HepG2 (cell line): ENCODE results near the gene PPP1R9B. TPM values are rescaled to one million over a fixed set of nuclear protein-coding genes. Genes with fewer than 3 reads are reported as not detected.

Experiments used
- ATAC-seq: fragments of 200-7000 bp; cut with Tn5 transposase; 3 replicates; pipeline ENCODE4 v1.9.1; 2020; ENCODE audit warnings: mild to moderate bottlenecking, moderate library complexity
- BruUV-seq: library from RNA; stranded (reverse); fragments of 400-500 nt; replicated peaks from 2 replicates; lab custom pipeline; 2021; lab: Mats Ljungman, UMichigan
- CTCF ChIA-PET: fragments of 300-600 bp; formaldehyde crosslinking; extraction: SDS; loops from one replicate; lab custom pipeline; 2021; ENCODE audit warnings: low total read pairs, inconsistent platforms, low intra/inter-chr PET ratio; lab: Yijun Ruan, JAX
- POLR2A ChIA-PET: fragments of 350-600 bp; sonication (Branson Sonifier 250); formaldehyde crosslinking; loops from one replicate; lab custom pipeline; 2020; ENCODE audit warnings: antibody characterized with exemption, inconsistent platforms; lab: Yijun Ruan, JAX
- DNase-seq: peaks from one replicate; pipeline ENCODE4 v3.0.0-alpha.2; 2015; ENCODE audit warnings: low spot score
- FAIRE-seq: peaks from 3 replicates; lab custom pipeline; 2011; peaks lifted over from hg19 to GRCh38; lab: Jason Lieb, UNC
- H2AFZ ChIP-seq: one replicate; pipeline ENCODE4 v1.6.1; 2011; ENCODE audit warnings: low read length, inconsistent platforms
- H3K27ac ChIP-seq: fragments of 300-600 bp; 3 replicates; pipeline ENCODE4 v1.8.0; 2011; ENCODE audit warnings: mixed run types, mild to moderate bottlenecking, mixed read lengths, low read length, inconsistent platforms; ENCODE audit not compliant: insufficient read depth; ENCODE audit errors: extremely low read length
- H3K27me3 ChIP-seq, 2 experiments: fragments of 200-600 bp in 1 of 2; 2 replicates in 1 of 2; 3 replicates in 1 of 2; pipeline versions ENCODE4 v1.6.0 to v1.8.0; 2011; ENCODE audit warnings: low read length in 2 of 2, mild to moderate bottlenecking in 2 of 2, moderate library complexity in 2 of 2, inconsistent platforms in 1 of 2; ENCODE audit not compliant: insufficient read depth in 2 of 2, control insufficient read depth in 1 of 2
- H3K36me3 ChIP-seq, 2 experiments: fragments of 200-600 bp in 1 of 2; replicated peaks in 1 of 2; 2 replicates in 1 of 2; 3 replicates in 1 of 2; pipeline versions ENCODE4 v1.5.1 to v1.8.0; 2011; ENCODE audit warnings: low read length in 2 of 2, inconsistent platforms in 1 of 2; ENCODE audit not compliant: insufficient read depth in 2 of 2, control insufficient read depth in 1 of 2
- H3K4me1 ChIP-seq: 2 replicates; pipeline ENCODE4 v1.5.1; 2012; ENCODE audit warnings: low read length, inconsistent platforms; ENCODE audit not compliant: insufficient read depth
- H3K4me2 ChIP-seq: 2 replicates; pipeline ENCODE4 v1.6.0; 2011; ENCODE audit warnings: low read depth, low read length, inconsistent platforms
- H3K4me3 ChIP-seq, 3 experiments: fragments of 200-600 bp in 1 of 3; sonication (generic), shearing (Covaris generic) in 1 of 3; replicated peaks in 1 of 3; 2 replicates each; pipeline ENCODE4 v1.5.1; 2011 to 2016; ENCODE audit warnings: low read length in 3 of 3, inconsistent platforms in 2 of 3, low read depth in 2 of 3, mild to moderate bottlenecking in 2 of 3, control low read depth in 1 of 3, mixed read lengths in 1 of 3; ENCODE audit not compliant: insufficient read depth in 1 of 3
- H3K79me2 ChIP-seq: one replicate; pipeline ENCODE4 v1.6.1; 2011; ENCODE audit warnings: low read length, inconsistent platforms; ENCODE audit not compliant: insufficient read depth
- H3K9ac ChIP-seq: 2 replicates; pipeline ENCODE4 v1.6.0; 2011; ENCODE audit warnings: mild to moderate bottlenecking, low read depth, low read length, inconsistent platforms; ENCODE audit not compliant: insufficient read depth
- H3K9me3 ChIP-seq: 2 replicates; pipeline ENCODE4 v1.5.1; 2012; ENCODE audit warnings: mild to moderate bottlenecking, low read length
- H4K20me1 ChIP-seq: 2 replicates; pipeline ENCODE4 v1.6.0; 2011; ENCODE audit warnings: inconsistent platforms, mild to moderate bottlenecking, low read length, moderate library complexity; ENCODE audit not compliant: insufficient read depth
- ARNT ChIP-seq: fragments of 450-650 bp; IDR thresholded peaks from 2 replicates; pipeline ENCODE4 v1.6.1; 2017
- ESRRA ChIP-seq: sonication (generic); formaldehyde crosslinking; IDR thresholded peaks from 2 replicates; pipeline ENCODE4 v1.5.1; 2020; ENCODE audit warnings: mild to moderate bottlenecking, low read depth, missing genetic modification reagents
- FOXP1 ChIP-seq, 2 experiments: fragments of 450-650 bp in 1 of 2; IDR thresholded peaks; 2 replicates each; pipeline ENCODE4 v1.6.1; 2017 to 2018; ENCODE audit warnings: antibody characterized with exemption in 1 of 2
- MTERF4 ChIP-seq: sonication (generic); formaldehyde crosslinking; IDR thresholded peaks from 2 replicates; pipeline ENCODE4 v1.8.0; 2023; ENCODE audit warnings: mild to moderate bottlenecking, missing genetic modification reagents
- NPAS2 ChIP-seq: sonication (generic); formaldehyde crosslinking; IDR thresholded peaks from 2 replicates; pipeline ENCODE4 v1.8.0; 2022; ENCODE audit warnings: mild to moderate bottlenecking, missing genetic modification reagents, borderline replicate concordance
- NR0B2 ChIP-seq: sonication (generic); formaldehyde crosslinking; IDR thresholded peaks from 2 replicates; pipeline ENCODE4 v1.4.0; 2020; ENCODE audit warnings: mild to moderate bottlenecking, missing genetic modification reagents
- NR2F2 ChIP-seq: IDR thresholded peaks from 2 replicates; pipeline ENCODE4 v1.6.1; 2012; ENCODE audit warnings: low read depth, inconsistent platforms, borderline replicate concordance
- RNF219 ChIP-seq: sonication (generic); formaldehyde crosslinking; IDR thresholded peaks from 2 replicates; pipeline ENCODE4 v1.5.0; 2020; ENCODE audit warnings: mild to moderate bottlenecking, missing genetic modification reagents
- TBX3 ChIP-seq: fragments of 450-650 bp; IDR thresholded peaks from 2 replicates; pipeline ENCODE4 v1.6.1; 2017; ENCODE audit warnings: antibody characterized with exemption, mild to moderate bottlenecking, inconsistent platforms, borderline replicate concordance
- ZBTB43 ChIP-seq: sonication (generic); formaldehyde crosslinking; conservative IDR thresholded peaks from 2 replicates; pipeline ENCODE4 v1.4.0; 2020; ENCODE audit warnings: missing genetic modification reagents
- ZBTB49 ChIP-seq: sonication (generic); formaldehyde crosslinking; IDR thresholded peaks from 2 replicates; pipeline ENCODE4 v1.4.0; 2020; ENCODE audit warnings: missing genetic modification reagents, borderline replicate concordance
- ZNF138 ChIP-seq: sonication (generic); formaldehyde crosslinking; IDR thresholded peaks from 2 replicates; pipeline ENCODE4 v1.5.0; 2020; ENCODE audit warnings: mild to moderate bottlenecking, low read depth, missing genetic modification reagents
- ZNF282 ChIP-seq: fragments of 450-650 bp; IDR thresholded peaks from 2 replicates; pipeline ENCODE4 v1.6.1; 2018; ENCODE audit not compliant: partially characterized antibody
- ZNF605 ChIP-seq: sonication (generic); formaldehyde crosslinking; IDR thresholded peaks from 2 replicates; pipeline ENCODE4 v1.8.0; 2022; ENCODE audit warnings: mild to moderate bottlenecking, missing genetic modification reagents
- WGBS: methylation state at CpG from one replicate; pipeline ENCODE4 v1.1.6; 2017; ENCODE audit warnings: low lambda C conversion rate; 5-methylcytosine and 5-hydroxymethylcytosine counted together
- in situ Hi-C: cut with HindIII; loops from 2 replicates; pipeline ENCODE4 v1.10.0; 2017; ENCODE audit warnings: low pct_unique_long_range_greater_than_20kb; ENCODE audit not compliant: extremely low pct_ligation_motif_present
- intact Hi-C: fragments of 100-400 bp; cut with micrococcal nuclease; formaldehyde crosslinking; loops from one replicate; pipeline ENCODE4 v1.10.0; 2022; ENCODE audit not compliant: unreplicated experiment
- polyA plus RNA-seq, 8 experiments: library from polyadenylated mRNA; depleted of rRNA in 3 of 8; stranded (reverse) in 7 of 8; unstranded in 1 of 8; fragments of >200 nt; fragmentation: Illumina TruSeq in 4 of 8; extraction: Trizol in 4 of 8; gene quantifications; 2 replicates each; pipeline versions ENCODE4 v1.2.1 to v1.2.3, GENCODE V29; 2011 to 2016; ENCODE audit warnings: low read depth in 4 of 8, missing spikeins in 1 of 8, mixed read lengths in 1 of 8; ENCODE audit not compliant: insufficient read depth in 1 of 8
- total RNA-seq, 5 experiments: library from RNA; depleted of rRNA; stranded (reverse); fragments of >200 nt; fragmentation: Illumina TruSeq; extraction: Trizol; gene quantifications; 2 replicates each; pipeline ENCODE4 v1.2.3, GENCODE V29; 2016; ENCODE audit warnings: low read depth in 1 of 5

Gene PPP1R9B
- total and polyA plus RNA-seq, 2 of the 13 experiments (the other 11 are each of a cell fraction or from before 2014, with no cell fraction given), result 9.4 to 15.8 TPM

GRCh38 chr17:50187394-50187725 lies 36.9 kb upstream of the PPP1R9B start:
- in situ Hi-C loops, result no loop called here
- Histone ChIP-seq H3K4me1 (no peaks in the 10 kb centered on the region), H3K36me3 (no peaks in the 10 kb centered on the region), H3K9ac (no peak overlapping the region), H4K20me1 (no peaks in the 10 kb centered on the region), H3K4me2 (no peak overlapping the region), H3K9me3 (no peaks in the 10 kb centered on the region), H3K79me2 (no peaks in the 10 kb centered on the region), H3K27me3 (peaks cover 24 to 84% of the 10 kb centered on the region in 2 experiments), H2AFZ (no peak overlapping the region), H3K4me3 (no peak overlapping the region), H3K27ac (no peak overlapping the region)
- CTCF ChIA-PET, result no interaction called here
- FAIRE-seq, result no peak
- 3% methylated on average over 4 of the region's 4 CpGs for WGBS
- intact Hi-C loops, result no loop called here
- ATAC-seq, result no peak
- BruUV-seq, result no TSS peak
- DNase-seq, result no peak
- POLR2A ChIA-PET, result no interaction called here
- TF ChIP-seq MTERF4 (CRISPR knock-in tag) (no peak), ARNT (no peak), ZBTB49 (CRISPR knock-in tag) (no peak), ESRRA (CRISPR knock-in tag) (no peak), ZNF138 (CRISPR knock-in tag) (no peak), NPAS2 (CRISPR knock-in tag) (no peak), ZNF605 (CRISPR knock-in tag) (no peak), FOXP1 (IDR thresholded peaks at IDR 0.05) (no peak), FOXP1 (CRISPR knock-in tag; IDR thresholded peaks at IDR 0.05) (no peak), ZNF282 (no peak), RNF219 (CRISPR knock-in tag) (no peak), ZBTB43 (no peak), TBX3 (no peak), NR0B2 (CRISPR knock-in tag) (no peak), NR2F2 (no peak)
